ENCODE measurements around the gene CNOT4. TPM values are rescaled to one million over a fixed set of nuclear protein-coding genes. Genes with fewer than 3 reads are reported as not detected.

Gene CNOT4
- polyA plus RNA-seq, 2 of the 4 experiments (the other 2 are of a cell fraction), result 10.0 to 16.4 TPM

DNA sequence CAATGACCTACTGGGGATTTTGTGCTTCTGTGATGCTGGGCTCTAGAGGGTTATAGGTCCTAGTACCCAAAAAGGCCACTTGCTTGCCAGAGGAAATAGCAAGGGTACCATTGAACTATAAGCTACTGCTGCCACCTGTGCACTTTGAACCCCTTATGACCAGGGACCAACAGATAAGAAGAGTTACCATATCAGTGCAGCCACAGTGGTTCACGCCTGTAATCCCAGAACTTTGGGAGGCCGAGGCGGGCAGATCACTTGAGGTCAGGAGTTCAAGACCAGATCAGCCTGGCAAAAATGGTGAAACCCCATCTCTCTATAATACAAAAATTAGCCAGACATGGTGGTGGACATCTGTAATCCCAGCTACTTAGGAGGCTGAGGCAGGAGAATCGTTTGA is 15.5 kb upstream of the CNOT4 start (continued):
- TF ChIP-seq, protein P1, sequence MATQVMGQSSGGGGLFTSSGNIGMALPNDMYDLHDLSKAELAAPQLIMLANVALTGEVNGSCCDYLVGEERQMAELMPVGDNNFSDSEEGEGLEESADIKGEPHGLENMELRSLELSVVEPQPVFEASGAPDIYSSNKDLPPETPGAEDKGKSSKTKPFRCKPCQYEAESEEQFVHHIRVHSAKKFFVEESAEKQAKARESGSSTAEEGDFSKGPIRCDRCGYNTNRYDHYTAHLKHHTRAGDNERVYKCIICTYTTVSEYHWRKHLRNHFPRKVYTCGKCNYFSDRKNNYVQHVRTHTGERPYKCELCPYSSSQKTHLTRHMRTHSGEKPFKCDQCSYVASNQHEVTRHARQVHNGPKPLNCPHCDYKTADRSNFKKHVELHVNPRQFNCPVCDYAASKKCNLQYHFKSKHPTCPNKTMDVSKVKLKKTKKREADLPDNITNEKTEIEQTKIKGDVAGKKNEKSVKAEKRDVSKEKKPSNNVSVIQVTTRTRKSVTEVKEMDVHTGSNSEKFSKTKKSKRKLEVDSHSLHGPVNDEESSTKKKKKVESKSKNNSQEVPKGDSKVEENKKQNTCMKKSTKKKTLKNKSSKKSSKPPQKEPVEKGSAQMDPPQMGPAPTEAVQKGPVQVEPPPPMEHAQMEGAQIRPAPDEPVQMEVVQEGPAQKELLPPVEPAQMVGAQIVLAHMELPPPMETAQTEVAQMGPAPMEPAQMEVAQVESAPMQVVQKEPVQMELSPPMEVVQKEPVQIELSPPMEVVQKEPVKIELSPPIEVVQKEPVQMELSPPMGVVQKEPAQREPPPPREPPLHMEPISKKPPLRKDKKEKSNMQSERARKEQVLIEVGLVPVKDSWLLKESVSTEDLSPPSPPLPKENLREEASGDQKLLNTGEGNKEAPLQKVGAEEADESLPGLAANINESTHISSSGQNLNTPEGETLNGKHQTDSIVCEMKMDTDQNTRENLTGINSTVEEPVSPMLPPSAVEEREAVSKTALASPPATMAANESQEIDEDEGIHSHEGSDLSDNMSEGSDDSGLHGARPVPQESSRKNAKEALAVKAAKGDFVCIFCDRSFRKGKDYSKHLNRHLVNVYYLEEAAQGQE (IDR thresholded peaks at IDR 0.05), result no peak
- no peak for TF ChIP-seq POLR2AphosphoS2 (conservative IDR thresholded peaks at IDR 0.05; ENCODE audit: low read length)
- TF ChIP-seq MAZ (IDR thresholded peaks at IDR 0.05; ENCODE audit: borderline replicate concordance, low read depth, low read length), result no peak
- TF ChIP-seq CHD2 (IDR thresholded peaks at IDR 0.05; ENCODE audit: low read length, partially characterized antibody), result no peak
- no peak for TF ChIP-seq NR3C1 (IDR thresholded peaks at IDR 0.05)
- TF ChIP-seq MYC (IDR thresholded peaks at IDR 0.05; ENCODE audit: borderline replicate concordance, low read length), result no peak

DNA sequence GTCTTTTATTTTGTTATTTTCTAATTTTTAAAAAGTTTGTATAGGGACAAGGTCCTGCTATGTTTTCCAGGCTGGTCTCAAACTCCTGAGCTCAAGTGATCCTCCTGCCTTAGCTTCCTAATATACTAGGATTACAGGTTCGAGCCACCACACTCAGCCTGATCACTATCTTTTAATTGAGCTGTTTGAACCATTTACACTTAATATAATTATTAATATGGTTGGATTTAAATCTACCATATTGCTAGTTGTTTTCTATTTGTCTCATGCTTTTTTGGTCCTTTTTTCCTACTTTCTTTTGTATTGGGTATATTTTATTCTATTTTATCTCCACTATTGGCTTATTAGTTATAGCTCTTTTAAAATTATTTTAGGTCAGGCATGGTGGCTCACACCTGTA is 13.2 kb upstream of the CNOT4 start:
- 79% methylated on average over 1 of the region's 1 CpG for WGBS (ENCODE audit: missing lambda C conversion rate)
- Histone ChIP-seq H3K9me3 (no peaks in the 10 kb centered on the region), H3K4me2 (no peak overlapping the region), H3K4me1 (peaks cover 8% of the 10 kb centered on the region), H3K27ac (no peak overlapping the region), H3K4me3 (no peak overlapping the region)
- ATAC-seq, result no peak
- POLR2A ChIA-PET, result interaction anchor here (0.7 kb wide), 1 partner anchor 27 kb away, joined by 3 read pairs; no protein-coding TSS in a partner anchor
- no peak for FAIRE-seq
- CTCF ChIA-PET, result interaction anchor here (1.3 to 2.0 kb wide), 3 partner anchors 15 to 249 kb away, joined by 3 to 8 read pairs (median 4); no protein-coding TSS in a partner anchor
- no peak for TF ChIP-seq SREBF2 (IDR thresholded peaks at IDR 0.05)
- TF ChIP-seq CBX8 (IDR thresholded peaks at IDR 0.05), result no peak
- no peak for TF ChIP-seq GATA3 (IDR thresholded peaks at IDR 0.05; ENCODE audit: borderline replicate concordance)
- no peak for TF ChIP-seq EP300 (IDR thresholded peaks at IDR 0.05)
- no peak for TF ChIP-seq TP53 (CRISPR knock-in tag; IDR thresholded peaks at IDR 0.05)
- TF ChIP-seq ZFP36 (IDR thresholded peaks at IDR 0.05; ENCODE audit: borderline replicate concordance, partially characterized antibody), result no peak
- TF ChIP-seq MAFK (IDR thresholded peaks at IDR 0.05; ENCODE audit: partially characterized antibody), result no peak
- TF ChIP-seq, protein P2, sequence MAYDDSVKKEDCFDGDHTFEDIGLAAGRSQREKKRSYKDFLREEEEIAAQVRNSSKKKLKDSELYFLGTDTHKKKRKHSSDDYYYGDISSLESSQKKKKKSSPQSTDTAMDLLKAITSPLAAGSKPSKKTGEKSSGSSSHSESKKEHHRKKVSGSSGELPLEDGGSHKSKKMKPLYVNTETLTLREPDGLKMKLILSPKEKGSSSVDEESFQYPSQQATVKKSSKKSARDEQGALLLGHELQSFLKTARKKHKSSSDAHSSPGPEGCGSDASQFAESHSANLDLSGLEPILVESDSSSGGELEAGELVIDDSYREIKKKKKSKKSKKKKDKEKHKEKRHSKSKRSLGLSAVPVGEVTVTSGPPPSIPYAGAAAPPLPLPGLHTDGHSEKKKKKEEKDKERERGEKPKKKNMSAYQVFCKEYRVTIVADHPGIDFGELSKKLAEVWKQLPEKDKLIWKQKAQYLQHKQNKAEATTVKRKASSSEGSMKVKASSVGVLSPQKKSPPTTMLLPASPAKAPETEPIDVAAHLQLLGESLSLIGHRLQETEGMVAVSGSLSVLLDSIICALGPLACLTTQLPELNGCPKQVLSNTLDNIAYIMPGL (CRISPR knock-in tag; IDR thresholded peaks at IDR 0.05; ENCODE audit: borderline replicate concordance), result no peak
- TF ChIP-seq RNF2 (IDR thresholded peaks at IDR 0.05; ENCODE audit: borderline replicate concordance, low read depth), result no peak
- TF ChIP-seq HOXA7 (CRISPR knock-in tag; IDR thresholded peaks at IDR 0.05), result no peak
- no peak for TF ChIP-seq CEBPB (IDR thresholded peaks at IDR 0.05)
- no peak for TF ChIP-seq NR3C1 (IDR thresholded peaks at IDR 0.05)
- no peak for TF ChIP-seq JUNB (IDR thresholded peaks at IDR 0.05)
- no peak for TF ChIP-seq EHF (CRISPR knock-in tag; IDR thresholded peaks at IDR 0.05)
- TF ChIP-seq MAZ (IDR thresholded peaks at IDR 0.05; ENCODE audit: borderline replicate concordance, low read depth, low read length), result no peak
- TF ChIP-seq, protein P3, sequence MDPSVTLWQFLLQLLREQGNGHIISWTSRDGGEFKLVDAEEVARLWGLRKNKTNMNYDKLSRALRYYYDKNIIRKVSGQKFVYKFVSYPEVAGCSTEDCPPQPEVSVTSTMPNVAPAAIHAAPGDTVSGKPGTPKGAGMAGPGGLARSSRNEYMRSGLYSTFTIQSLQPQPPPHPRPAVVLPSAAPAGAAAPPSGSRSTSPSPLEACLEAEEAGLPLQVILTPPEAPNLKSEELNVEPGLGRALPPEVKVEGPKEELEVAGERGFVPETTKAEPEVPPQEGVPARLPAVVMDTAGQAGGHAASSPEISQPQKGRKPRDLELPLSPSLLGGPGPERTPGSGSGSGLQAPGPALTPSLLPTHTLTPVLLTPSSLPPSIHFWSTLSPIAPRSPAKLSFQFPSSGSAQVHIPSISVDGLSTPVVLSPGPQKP (IDR thresholded peaks at IDR 0.05; ENCODE audit: low read depth, low read length), result no peak
- TF ChIP-seq MYC (IDR thresholded peaks at IDR 0.05; ENCODE audit: borderline replicate concordance, low read length), result no peak
- DNase-seq (ENCODE audit: low read depth in 1 of 2, low spot score in 1 of 2), result no peak
